Cortex of kidney (tissue), 1 donor: ENCODE data around the gene NAGPA.
"Not testable (repeated sequence)": the region's sequence is repeated elsewhere in the genome, so short reads cannot be mapped to it uniquely, and the experiment has no call there.

Source experiments
- DNase-seq: peaks from one replicate; lab custom pipeline; 2025; lab: John Stamatoyannopoulos, UW

Gene NAGPA

DNA sequence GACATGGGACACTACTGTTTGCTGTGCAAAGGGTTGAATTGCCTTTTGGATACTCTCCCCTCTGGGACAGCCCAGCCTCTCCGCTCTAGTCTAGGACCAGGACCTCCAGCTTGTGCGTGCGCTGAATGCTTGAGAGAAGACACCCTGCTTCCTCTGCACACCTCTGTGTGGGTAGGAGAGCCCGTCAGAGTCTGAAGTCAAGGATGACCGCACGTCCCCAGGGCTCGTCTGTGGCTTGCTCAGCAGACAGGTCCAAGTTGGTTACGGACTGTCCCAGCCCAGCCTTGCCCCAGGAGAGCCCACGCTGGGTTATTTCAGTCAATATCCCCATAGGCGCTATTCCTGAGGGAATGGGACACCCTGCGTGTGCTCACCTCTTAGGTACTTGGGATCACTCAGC lies 28.3 kb upstream of the NAGPA start:
- no peak for DNase-seq

DNA sequence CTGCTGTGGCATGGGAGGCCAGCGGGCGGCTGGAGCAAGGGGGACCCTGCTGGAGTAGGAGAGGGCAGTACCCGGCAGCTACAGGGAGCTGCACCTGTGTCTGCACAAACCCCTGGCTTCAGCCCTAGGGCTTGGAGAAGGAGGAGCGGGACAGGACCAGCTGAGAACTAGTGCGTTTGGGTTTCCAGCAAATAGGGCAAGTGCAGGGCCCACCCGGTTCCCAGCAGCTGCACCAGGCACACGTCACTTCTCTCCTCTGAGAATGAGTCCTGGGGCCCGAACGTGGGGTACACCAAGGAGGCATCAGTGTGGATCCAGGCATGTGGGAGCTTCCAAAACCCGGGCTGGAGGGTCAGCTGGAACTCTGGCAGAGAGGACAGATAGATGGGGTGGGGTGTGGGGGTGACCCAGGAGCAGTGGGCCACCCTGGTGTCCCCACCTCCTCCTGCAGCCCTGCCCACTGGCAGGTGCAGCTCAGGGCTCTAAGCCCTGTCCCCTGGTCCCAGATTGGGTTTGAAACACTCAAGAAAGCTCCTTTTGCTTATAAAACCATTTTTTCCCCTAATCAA lies 26.4 kb upstream of the NAGPA start:
- DNase-seq, result no peak

GRCh38 chr16:5059386-5060072 lies 25.8 kb upstream of the NAGPA start:
- no peak for DNase-seq

DNA sequence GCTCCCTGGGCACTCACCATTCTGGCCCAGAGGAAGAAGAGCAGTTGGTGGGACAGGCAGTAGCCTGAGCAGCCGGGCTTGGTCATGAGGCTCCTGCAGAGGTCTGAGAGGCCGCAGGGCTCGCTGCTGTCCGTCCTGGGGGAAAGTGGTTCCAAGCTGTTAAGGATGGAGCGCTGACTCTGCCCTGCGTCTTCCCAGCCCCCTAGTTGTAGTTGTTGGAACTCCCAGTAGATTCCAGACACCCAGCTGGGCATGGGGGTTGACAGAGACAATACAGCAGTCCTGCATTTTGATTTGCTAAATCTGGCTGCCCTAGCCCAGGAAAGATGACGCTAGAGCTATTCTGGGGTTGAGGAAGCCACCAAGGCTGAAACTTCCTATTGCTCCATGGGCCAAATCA lies 24.7 kb upstream of the NAGPA start:
- no peak for DNase-seq

GRCh38 chr16:5056352-5056751 lies 22.6 kb upstream of the NAGPA start:
- DNase-seq, result no peak

DNA sequence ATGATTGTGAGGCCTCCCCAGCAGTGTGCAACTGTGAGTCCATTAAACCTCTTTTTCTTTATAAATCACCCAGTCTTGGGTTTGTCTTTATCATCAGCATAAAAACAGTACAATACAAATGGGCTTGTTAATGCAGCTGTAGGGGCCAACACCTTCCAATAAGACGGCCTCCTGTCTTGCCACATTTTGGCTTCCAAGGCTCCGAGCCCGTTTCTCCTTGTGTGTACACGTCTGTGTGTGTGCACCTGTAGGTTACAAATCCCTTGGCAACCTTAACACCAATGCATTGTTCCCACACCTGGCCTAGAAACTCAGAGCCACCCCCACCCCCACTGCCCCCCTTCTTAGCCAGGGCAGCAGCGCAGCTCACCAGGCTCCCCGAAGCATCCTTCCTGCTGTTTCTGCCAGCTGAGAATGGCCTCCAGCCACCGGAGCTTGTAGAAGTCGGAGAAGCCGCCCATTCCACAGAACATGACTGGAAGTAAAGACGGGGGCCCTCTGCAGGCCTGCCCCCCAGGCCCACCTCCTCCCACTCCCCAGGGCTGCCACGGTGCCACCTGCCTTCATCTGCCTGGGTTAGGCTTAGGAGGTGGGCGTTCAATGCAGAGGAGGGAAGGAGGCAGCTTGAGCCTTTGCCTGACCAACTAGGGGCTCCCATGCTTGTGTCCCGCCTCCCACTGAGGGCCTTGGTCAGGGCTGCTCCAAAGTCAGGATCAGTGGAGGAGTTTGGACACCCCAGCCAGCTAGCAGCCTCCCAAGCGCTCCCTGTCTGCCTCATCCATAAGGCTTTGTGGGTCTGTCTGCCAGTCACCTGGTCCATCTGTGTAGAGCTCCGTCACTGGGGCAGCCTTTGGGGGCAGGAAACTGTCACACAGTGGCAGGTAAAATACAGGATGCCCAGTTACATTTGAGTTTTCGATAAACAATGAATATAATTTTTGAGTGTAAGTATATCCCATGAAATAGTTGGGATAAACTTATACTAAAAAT lies 21.4 kb upstream of the NAGPA start:
- DNase-seq, result no peak

DNA sequence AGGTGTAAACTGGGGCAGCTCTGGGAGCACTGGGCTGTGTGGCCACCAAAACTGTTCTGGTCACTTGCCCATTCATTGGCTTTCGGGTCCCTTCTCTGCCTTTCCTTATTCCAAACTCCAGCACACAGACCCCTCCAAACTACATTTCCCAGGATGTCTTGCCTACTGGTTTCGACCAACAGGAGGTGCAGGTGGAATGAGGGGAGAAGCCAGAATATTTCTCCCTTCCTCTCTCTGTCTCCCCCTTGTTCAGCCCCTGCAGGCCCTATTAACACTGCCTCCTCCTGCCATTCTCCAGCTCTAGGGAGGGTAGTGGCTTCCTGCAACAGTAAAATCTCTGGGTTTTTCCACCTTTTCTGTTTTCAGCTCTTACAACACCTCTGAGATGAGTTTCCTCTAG lies 13.2 kb upstream of the NAGPA start:
- DNase-seq, result no peak

DNA sequence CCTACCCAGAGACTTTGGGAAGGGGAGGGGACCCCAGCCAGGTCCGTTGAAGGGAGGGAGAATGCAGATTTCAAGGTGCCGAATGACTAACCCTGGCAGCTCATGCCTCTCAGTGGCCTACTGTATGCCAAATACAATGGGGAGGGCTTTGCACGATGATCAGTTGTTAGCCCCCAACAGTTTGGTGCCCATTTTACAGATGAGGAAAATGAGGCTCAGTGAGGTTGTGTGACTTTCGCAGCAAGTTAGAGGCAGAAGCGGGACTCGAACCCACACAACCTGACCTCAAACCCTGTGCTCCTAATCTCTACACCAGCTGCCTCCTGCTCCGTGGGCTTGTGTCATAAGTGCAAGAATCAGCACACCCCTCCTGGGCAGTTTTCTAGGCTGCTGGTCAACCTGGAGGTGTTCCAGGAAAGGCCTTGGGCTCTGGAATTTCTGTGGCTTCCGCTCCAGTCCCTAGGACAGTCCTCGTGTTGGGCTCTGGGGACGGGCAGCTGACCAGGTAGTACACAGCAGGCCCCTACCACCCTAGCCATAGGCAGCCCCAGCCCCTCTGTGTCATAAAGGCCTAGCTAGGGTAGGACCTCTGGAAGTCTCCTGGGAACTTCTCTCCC lies 11.9 kb upstream of the NAGPA start:
- no peak for DNase-seq

- not testable (repeated sequence) for DNase-seq
Measured at GRCh38 chr16:5044581-5044980, 10.8 kb upstream of the NAGPA start.

GRCh38 chr16:5044011-5044540 lies 10.3 kb upstream of the NAGPA start:
- no peak for DNase-seq

DNA sequence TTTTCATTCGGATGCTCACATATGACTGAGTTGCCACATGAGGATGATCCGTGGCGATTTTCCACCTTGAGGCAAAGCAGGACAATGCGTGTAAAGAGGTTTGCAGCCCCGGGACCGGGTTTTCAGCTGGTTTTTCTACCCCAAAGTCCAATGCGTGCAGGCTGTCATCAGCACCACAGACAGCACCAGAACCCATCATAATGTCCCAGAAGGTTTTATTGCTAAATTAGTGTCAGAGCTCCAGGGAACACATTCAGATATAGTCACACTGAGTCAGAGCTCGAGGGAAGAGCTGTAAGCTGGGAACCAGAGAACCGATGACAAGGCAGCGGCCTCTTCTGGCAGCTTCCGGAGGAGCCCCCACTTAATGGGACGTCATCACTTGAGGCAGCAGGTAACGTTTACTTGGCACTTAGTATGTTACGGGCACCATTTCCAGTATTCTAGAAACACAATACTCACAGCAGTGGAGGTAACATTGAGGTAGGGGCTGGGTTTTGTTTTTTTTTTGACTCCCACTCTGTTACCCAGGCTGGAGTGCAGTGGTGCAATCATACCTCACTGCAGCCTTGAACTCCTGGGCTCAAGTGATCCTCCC lies 8.9 kb upstream of the NAGPA start:
- no peak for DNase-seq

- DNase-seq, result no peak
Measured at GRCh38 chr16:5041600-5042133, 7.9 kb upstream of the NAGPA start.

GRCh38 chr16:5040451-5040850 lies 6.7 kb upstream of the NAGPA start:
- no peak for DNase-seq

- no peak for DNase-seq
Measured at GRCh38 chr16:5036228-5037156, 2.8 kb upstream of the NAGPA start.

- DNase-seq, result no peak
Measured at GRCh38 chr16:5035909-5036227, 2.1 kb upstream of the NAGPA start.

- no peak for DNase-seq
Measured at GRCh38 chr16:5034167-5034523, 410 bp upstream of the NAGPA start.

- DNase-seq, result no peak
Measured at GRCh38 chr16:5032748-5033167, 977 bp downstream of the NAGPA start.

DNA sequence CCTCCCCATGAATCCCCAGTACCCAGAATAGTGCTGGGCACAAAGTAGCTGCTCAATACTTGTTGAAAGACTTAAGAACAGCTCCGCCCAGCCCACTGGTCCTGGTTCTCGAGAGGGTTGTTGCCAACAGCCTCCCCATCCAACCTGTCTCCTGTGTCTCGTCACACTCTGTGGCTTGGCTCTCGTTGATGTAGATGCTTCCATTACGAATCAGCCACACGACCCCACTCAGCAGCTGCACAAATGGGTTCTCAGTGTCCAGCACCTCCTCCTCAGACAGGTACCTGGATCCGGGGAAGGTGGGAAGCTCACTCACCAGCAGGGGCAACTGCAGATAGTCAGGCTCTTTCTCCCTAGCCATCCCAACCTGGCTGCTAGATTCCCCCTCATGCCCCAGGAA lies 2.1 kb downstream of the NAGPA start:
- DNase-seq, result no peak

GRCh38 chr16:5030251-5030870 lies 3.4 kb downstream of the NAGPA start:
- no peak for DNase-seq

DNA sequence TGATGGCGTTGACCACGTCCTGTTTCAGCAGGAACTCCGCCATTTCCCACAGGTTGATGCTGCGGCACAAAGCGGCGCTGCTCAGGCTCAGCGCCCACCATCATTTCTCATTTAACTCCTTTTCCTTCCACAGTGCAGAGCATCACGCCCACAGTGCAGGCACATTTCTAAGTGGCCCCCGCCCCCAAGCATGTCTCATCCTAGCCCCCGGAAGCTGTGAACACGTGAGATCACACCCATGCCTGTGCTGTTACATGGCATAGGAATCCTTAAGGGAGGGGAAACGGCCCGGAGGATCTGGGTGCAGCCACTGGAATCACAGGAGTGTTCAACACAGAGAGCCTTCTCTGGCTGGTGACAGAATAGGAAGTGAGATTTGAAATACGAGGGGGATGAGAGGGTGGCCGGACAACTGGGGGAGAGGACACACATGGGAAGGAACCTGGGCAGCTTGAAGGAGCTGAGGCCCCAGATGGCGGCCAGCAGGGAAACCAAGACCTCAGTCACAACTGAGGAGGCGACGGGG lies 4.7 kb downstream of the NAGPA start:
- no peak for DNase-seq
